Vagina (tissue), 2 donors: ENCODE measurements around the gene MED12L. TPM values are rescaled to one million over a fixed set of nuclear protein-coding genes. Genes with fewer than 3 reads are reported as not detected.

Experiments
- DNase-seq, 2 donors: peaks; one replicate each; pipeline ENCODE4 v3.0.0-alpha.2; 2017; ENCODE audit errors: extremely low spot score in 2 of 2
- H3K27ac ChIP-seq: fragments of 200-600 bp; sonication (generic); one replicate; pipeline ENCODE4 v1.5.1; 2019
- H3K27me3 ChIP-seq: fragments of 200-600 bp; sonication (generic); one replicate; pipeline ENCODE4 v1.5.1; 2019
- H3K36me3 ChIP-seq, 2 donors: fragments of 200-600 bp; sonication (generic); one replicate each; pipeline ENCODE4 v1.5.1; 2017 to 2019
- H3K4me1 ChIP-seq: fragments of 200-600 bp; sonication (generic); one replicate; pipeline ENCODE4 v1.5.1; 2019
- H3K4me3 ChIP-seq, 2 donors: fragments of 200-600 bp; sonication (generic); 1 replicate in 1 of 2; 2 replicates in 1 of 2; pipeline ENCODE4 v1.5.1; 2016 to 2019
- H3K9me3 ChIP-seq: fragments of 200-600 bp; sonication (generic); one replicate; pipeline ENCODE4 v1.5.1; 2019
- POLR2A ChIP-seq, 2 donors: fragments of 450-650 bp; IDR thresholded peaks; one replicate each; pipeline ENCODE4 v1.6.1; 2017; ENCODE audit warnings: antibody characterized with exemption in 2 of 2, mild to moderate bottlenecking in 2 of 2, moderate library complexity in 2 of 2
- POLR2AphosphoS5 ChIP-seq, 2 donors: sonication (generic); formaldehyde crosslinking; IDR thresholded peaks; one replicate each; pipeline ENCODE4 v1.9.0; 2017; ENCODE audit warnings: antibody characterized with exemption in 2 of 2, mild to moderate bottlenecking in 2 of 2, low read depth in 1 of 2; ENCODE audit not compliant: insufficient read depth in 1 of 2
- intact Hi-C: fragments of 100-400 bp; cut with DNase I; formaldehyde crosslinking; loops from one replicate; pipeline ENCODE4 v1.15.1; 2023
- total RNA-seq: library from RNA; depleted of rRNA; stranded (reverse); fragments of >200 nt; gene quantifications from one replicate; pipeline ENCODE4 v1.2.3, GENCODE V29; 2016
- TF ChIP-seq, protein P1 (sequence below), 3 experiments: fragments of 450-650 bp in 2 of 3; fragments of 200-600 bp in 1 of 3; sonication (generic) in 1 of 3; IDR thresholded peaks; one replicate each; pipeline ENCODE4 v1.5.1; 2017 to 2019; ENCODE audit warnings: antibody characterized with exemption in 3 of 3, mild to moderate bottlenecking in 2 of 3, moderate library complexity in 2 of 3

MED12L gene, protein sequence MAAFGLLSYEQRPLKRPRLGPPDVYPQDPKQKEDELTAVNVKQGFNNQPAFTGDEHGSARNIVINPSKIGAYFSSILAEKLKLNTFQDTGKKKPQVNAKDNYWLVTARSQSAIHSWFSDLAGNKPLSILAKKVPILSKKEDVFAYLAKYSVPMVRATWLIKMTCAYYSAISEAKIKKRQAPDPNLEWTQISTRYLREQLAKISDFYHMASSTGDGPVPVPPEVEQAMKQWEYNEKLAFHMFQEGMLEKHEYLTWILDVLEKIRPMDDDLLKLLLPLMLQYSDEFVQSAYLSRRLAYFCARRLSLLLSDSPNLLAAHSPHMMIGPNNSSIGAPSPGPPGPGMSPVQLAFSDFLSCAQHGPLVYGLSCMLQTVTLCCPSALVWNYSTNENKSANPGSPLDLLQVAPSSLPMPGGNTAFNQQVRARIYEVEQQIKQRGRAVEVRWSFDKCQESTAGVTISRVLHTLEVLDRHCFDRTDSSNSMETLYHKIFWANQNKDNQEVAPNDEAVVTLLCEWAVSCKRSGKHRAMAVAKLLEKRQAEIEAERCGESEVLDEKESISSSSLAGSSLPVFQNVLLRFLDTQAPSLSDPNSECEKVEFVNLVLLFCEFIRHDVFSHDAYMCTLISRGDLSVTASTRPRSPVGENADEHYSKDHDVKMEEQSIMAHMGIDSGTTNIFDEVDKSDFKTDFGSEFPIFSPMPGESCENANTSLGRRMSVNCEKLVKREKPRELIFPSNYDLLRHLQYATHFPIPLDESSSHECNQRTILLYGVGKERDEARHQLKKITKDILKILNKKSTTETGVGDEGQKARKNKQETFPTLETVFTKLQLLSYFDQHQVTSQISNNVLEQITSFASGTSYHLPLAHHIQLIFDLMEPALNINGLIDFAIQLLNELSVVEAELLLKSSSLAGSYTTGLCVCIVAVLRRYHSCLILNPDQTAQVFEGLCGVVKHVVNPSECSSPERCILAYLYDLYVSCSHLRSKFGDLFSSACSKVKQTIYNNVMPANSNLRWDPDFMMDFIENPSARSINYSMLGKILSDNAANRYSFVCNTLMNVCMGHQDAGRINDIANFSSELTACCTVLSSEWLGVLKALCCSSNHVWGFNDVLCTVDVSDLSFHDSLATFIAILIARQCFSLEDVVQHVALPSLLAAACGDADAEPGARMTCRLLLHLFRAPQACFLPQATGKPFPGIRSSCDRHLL (N-terminal part only)
- 1.7 TPM for total RNA-seq

DNA sequence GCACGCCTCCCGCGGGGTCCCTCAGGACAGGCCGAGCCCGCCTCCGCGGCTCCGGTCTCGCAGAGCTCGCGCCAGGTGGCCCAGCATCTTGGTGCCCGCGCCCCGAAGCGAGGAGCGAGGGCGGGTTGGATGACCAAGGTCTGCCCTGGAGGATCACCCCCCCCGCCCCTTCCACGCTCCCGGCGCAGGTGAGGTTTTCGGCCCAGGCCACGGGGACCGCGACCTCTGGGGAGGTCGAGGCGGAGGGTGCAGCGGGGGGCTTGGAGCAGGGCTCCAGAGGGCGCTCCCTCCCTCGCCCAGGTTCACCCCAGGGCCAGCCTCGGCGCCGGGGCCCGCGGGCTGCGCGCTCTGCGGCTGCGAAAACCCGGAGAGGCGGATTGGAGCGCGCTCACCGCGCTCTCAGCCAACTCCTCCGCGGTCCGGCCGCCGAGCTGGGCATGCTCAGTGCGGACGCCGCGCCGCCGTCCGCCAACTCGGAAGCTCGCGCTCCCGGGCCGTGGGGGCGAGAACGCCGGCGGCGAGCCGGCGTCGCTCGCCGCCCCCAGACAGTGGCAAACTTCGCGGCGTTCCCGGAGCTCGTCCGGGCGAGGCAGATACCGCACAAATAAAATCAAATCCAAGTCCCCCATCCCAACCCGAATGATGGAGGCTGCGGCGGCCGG is at the start of gene MED12L:
TSS of gene MED12L (plus strand) at position 438 of the 662 bp plus-strand sequence. CDS start 1,263 bp downstream, outside the sequence.
- no peak for DNase-seq
- Histone ChIP-seq H3K4me1 (peaks cover 19% of the 10 kb centered on the region), H3K9me3 (no peaks in the 10 kb centered on the region), H3K27me3 (no peaks in the 10 kb centered on the region), H3K4me3 (peak within 1 kb of the TSS; percentile 68 to 78), H3K27ac (peak within 1 kb of the TSS; percentile 68), H3K36me3 (no peaks in the 10 kb centered on the region)
- TF ChIP-seq POLR2AphosphoS5 (IDR thresholded peaks at IDR 0.05; ENCODE audit: insufficient read depth in 1 of 2, low read depth in 1 of 2) (peak in 1 of 2 donors; percentile 30), POLR2A (IDR thresholded peaks at IDR 0.05) (peak in 1 of 2 donors; percentile 9)
- TF ChIP-seq, protein P1, sequence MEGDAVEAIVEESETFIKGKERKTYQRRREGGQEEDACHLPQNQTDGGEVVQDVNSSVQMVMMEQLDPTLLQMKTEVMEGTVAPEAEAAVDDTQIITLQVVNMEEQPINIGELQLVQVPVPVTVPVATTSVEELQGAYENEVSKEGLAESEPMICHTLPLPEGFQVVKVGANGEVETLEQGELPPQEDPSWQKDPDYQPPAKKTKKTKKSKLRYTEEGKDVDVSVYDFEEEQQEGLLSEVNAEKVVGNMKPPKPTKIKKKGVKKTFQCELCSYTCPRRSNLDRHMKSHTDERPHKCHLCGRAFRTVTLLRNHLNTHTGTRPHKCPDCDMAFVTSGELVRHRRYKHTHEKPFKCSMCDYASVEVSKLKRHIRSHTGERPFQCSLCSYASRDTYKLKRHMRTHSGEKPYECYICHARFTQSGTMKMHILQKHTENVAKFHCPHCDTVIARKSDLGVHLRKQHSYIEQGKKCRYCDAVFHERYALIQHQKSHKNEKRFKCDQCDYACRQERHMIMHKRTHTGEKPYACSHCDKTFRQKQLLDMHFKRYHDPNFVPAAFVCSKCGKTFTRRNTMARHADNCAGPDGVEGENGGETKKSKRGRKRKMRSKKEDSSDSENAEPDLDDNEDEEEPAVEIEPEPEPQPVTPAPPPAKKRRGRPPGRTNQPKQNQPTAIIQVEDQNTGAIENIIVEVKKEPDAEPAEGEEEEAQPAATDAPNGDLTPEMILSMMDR (IDR thresholded peaks at IDR 0.05), result no peak
- intact Hi-C loops, result no loop called here

DNA sequence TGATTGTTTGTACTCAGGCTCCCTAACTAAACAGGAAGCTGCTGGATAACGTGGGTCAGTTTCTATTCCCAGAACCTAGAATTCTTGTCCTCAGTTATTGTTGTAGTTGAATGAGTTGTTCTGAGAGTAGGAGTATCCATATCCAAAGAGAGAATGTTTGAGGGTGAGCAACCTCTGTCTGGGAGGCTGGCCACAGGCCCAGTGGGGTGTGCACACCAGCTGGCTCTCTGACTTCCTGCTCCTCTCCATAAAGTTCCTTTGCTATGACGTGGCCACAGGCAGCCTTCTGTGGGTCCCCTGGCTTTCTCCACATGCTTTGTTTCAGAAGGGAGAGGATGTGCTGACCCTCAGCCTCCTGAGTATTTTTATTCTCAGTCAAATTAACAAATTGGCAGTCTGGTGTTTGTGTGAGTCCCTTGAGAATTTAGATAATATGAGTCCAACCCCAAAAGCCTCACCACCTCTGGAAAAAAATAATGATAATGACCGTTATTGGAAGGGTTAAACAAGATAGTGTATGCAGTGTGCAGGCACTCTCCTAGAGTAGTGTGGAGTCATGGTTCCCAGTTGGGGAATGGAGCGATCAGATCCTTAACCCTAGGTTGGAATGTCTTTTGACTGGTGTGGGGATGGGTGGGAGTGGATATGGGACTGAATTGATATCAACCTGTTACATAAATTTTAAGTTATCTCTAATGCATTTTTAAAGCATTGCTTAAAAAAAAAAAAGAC is 47.6 kb upstream of the MED12L start:
- no peaks in the 10 kb centered on the region for H3K36me3 ChIP-seq
- DNase-seq, result no peak
- no peaks in the 10 kb centered on the region for H3K27me3 ChIP-seq
- H3K9me3 ChIP-seq, result no peaks in the 10 kb centered on the region
- H3K4me1 ChIP-seq, result no peaks in the 10 kb centered on the region
- no peak overlapping the region for H3K4me3 ChIP-seq
- H3K27ac ChIP-seq, result no peak overlapping the region
- intact Hi-C loops, result no loop called here
- TF ChIP-seq POLR2AphosphoS5 (IDR thresholded peaks at IDR 0.05; ENCODE audit: insufficient read depth in 1 of 2, low read depth in 1 of 2) (no peak), POLR2A (IDR thresholded peaks at IDR 0.05) (no peak)
- TF ChIP-seq, protein P1 (IDR thresholded peaks at IDR 0.05), result no peak

DNA sequence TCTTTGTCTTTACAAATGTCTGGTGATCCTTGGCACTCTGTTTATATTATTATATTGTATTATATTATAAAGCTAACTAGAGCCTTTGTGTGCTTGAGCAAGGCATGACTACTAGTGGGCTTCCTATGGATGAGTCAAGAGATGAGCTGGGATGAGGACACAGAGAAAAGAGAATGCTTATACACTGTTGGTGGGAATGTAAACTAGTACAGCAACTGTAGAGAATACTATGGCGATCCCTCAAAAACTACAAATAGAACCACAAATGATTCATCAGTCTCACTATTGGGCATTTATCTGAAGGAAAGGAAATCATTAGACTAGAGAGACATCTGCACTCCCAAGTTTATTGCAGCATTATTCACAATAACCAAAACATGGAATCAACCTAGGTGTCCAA is 40.8 kb upstream of the MED12L start:
- H3K27me3 ChIP-seq, result no peaks in the 10 kb centered on the region
- no peak for DNase-seq
- intact Hi-C loops, result no loop called here
- no peaks in the 10 kb centered on the region for H3K4me1 ChIP-seq
- H3K36me3 ChIP-seq, result no peaks in the 10 kb centered on the region
- H3K9me3 ChIP-seq, result no peaks in the 10 kb centered on the region
- TF ChIP-seq POLR2AphosphoS5 (IDR thresholded peaks at IDR 0.05; ENCODE audit: insufficient read depth in 1 of 2, low read depth in 1 of 2) (no peak), POLR2A (IDR thresholded peaks at IDR 0.05) (no peak)
- TF ChIP-seq, protein P1 (IDR thresholded peaks at IDR 0.05), result no peak
- H3K4me3 ChIP-seq, result no peak overlapping the region
- no peak overlapping the region for H3K27ac ChIP-seq

DNA sequence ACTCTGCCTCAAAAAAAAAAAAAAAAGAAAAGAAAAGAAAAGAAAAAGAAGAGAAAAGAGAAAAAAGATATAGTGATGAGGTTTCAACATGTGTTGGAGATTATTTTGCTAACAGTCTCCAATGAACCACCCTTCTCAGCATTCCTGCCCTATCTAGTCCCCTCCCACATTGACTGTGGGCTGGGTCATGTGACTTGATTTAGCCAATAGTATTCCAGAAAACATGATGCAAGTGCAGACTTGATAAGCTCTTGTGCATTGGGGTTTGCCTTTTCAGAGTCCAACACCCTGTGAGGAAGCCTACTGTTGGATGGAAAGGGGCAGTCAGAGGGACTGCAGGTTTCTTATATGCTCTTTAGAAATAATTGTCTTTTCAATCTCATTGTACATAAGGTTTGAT is 37.8 kb upstream of the MED12L start:
- Histone ChIP-seq H3K9me3 (no peaks in the 10 kb centered on the region), H3K4me1 (no peaks in the 10 kb centered on the region), H3K36me3 (no peaks in the 10 kb centered on the region), H3K4me3 (no peak overlapping the region), H3K27me3 (no peaks in the 10 kb centered on the region), H3K27ac (no peak overlapping the region)
- intact Hi-C loops, result no loop called here
- DNase-seq, result no peak
- TF ChIP-seq, protein P1 (IDR thresholded peaks at IDR 0.05), result no peak
- TF ChIP-seq POLR2AphosphoS5 (IDR thresholded peaks at IDR 0.05; ENCODE audit: insufficient read depth in 1 of 2, low read depth in 1 of 2) (no peak), POLR2A (IDR thresholded peaks at IDR 0.05) (no peak)
